HFFc6 (cell line): ENCODE data around the gene AOPEP. TPM values are rescaled to one million over a fixed set of nuclear protein-coding genes. Genes with fewer than 3 reads are reported as not detected.

Experiments
- DNase-seq: peaks from one replicate; pipeline ENCODE4 v3.0.0-alpha.2; 2018
- H3K27ac Mint-ChIP-seq: 2 replicates; pipeline ENCODE4 v1.8.0; 2020; ENCODE audit warnings: mild to moderate bottlenecking, mixed read lengths
- H3K27me3 Mint-ChIP-seq: 2 replicates; pipeline ENCODE4 v1.8.0; 2021; ENCODE audit warnings: mild to moderate bottlenecking, moderate library complexity, mixed read lengths; ENCODE audit not compliant: insufficient read depth
- H3K36me3 Mint-ChIP-seq: 2 replicates; pipeline ENCODE4 v1.8.0; 2021; ENCODE audit warnings: low read depth, mixed read lengths
- H3K4me1 Mint-ChIP-seq: 2 replicates; pipeline ENCODE4 v1.8.0; 2020; ENCODE audit warnings: low read depth, mixed read lengths
- H3K4me3 Mint-ChIP-seq: 2 replicates; pipeline ENCODE4 v1.8.0; 2020; ENCODE audit warnings: mild to moderate bottlenecking, moderate library complexity, mixed read lengths
- H3K9me3 Mint-ChIP-seq: 2 replicates; pipeline ENCODE4 v1.8.0; 2020; ENCODE audit warnings: mild to moderate bottlenecking, mixed read lengths
- total RNA-seq, 6 experiments: library from RNA; stranded (reverse); fragmentation: NEBNext Ultra II Directional; extraction: Animal tissue kit (Norgen Biotek cat#: 25700); gene quantifications; 2 replicates in 1 of 6; 3 replicates in 5 of 6; pipeline ENCODE4 v1.2.3, GENCODE V29; 2021
- TF ChIP-seq, protein P1 (sequence below): fragments of 200-600 bp; sonication (generic); IDR thresholded peaks from 2 replicates; pipeline ENCODE4 v1.5.0; 2021; ENCODE audit warnings: antibody characterized with exemption, mild to moderate bottlenecking

Gene AOPEP
- total RNA-seq, 6 experiments from 2014 or later, result 32.2 to 46.6 (median 36.3) TPM

- H3K27ac Mint-ChIP-seq, result peak overlapping the region; percentile 94
- peaks cover 67% of the 10 kb centered on the region for H3K4me1 Mint-ChIP-seq
- no peaks in the 10 kb centered on the region for H3K27me3 Mint-ChIP-seq
- DNase-seq, result peak; percentile 78
- no peaks in the 10 kb centered on the region for H3K9me3 Mint-ChIP-seq
- peak overlapping the region; percentile 59 for H3K4me3 Mint-ChIP-seq
- H3K36me3 Mint-ChIP-seq, result peaks cover 12% of the 10 kb centered on the region
- TF ChIP-seq, protein P1, sequence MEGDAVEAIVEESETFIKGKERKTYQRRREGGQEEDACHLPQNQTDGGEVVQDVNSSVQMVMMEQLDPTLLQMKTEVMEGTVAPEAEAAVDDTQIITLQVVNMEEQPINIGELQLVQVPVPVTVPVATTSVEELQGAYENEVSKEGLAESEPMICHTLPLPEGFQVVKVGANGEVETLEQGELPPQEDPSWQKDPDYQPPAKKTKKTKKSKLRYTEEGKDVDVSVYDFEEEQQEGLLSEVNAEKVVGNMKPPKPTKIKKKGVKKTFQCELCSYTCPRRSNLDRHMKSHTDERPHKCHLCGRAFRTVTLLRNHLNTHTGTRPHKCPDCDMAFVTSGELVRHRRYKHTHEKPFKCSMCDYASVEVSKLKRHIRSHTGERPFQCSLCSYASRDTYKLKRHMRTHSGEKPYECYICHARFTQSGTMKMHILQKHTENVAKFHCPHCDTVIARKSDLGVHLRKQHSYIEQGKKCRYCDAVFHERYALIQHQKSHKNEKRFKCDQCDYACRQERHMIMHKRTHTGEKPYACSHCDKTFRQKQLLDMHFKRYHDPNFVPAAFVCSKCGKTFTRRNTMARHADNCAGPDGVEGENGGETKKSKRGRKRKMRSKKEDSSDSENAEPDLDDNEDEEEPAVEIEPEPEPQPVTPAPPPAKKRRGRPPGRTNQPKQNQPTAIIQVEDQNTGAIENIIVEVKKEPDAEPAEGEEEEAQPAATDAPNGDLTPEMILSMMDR, result no peak
These were observed 219.0 kb downstream of the AOPEP start for GRCh38 chr9:94945197-94946144.

GRCh38 chr9:94946256-94946655 lies 219.8 kb downstream of the AOPEP start:
- no peak for DNase-seq
- Mint-ChIP-seq H3K4me3 (no peak overlapping the region), H3K36me3 (peaks cover 7% of the 10 kb centered on the region; the same call in 1 of the 2 replicates), H3K27ac (peak overlapping the region; percentile 94), H3K27me3 (no peaks in the 10 kb centered on the region), H3K4me1 (peaks cover 67% of the 10 kb centered on the region), H3K9me3 (no peaks in the 10 kb centered on the region)
- TF ChIP-seq, protein P1, result no peak

DNA sequence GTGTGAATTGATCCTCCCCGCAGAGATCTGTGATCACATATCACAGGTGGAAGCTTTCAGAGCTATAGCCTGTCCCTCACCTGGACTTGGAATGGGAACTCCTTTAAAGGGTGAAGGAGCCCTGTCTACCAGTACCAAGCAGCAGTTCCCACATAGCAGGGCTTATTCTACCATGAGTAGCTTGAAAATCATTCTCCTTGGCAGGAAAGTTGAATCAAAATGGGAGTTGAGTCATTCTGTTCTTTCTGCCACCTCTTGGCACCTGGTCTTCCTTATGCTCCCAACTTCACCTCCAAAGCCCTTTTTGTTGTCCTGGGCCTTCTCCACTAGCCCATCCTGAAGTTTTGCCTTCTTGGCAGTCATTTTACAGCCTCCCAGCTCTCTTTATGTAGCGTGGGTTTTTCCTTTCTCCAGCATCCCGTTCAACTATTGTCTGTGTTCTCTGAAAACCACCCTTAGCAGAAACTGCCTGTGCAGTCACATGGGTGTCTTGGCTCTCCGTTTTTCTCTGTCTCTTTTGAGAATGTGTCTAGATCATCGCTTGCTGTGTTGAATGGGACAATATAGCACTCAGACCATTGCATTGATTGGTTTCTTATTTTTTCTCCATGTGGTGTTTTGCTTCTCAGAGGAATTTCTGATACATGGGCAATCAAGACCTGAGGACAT lies 222.2 kb downstream of the AOPEP start:
- peaks cover 7% of the 10 kb centered on the region; the same call in 1 of the 2 replicates for H3K36me3 Mint-ChIP-seq
- H3K9me3 Mint-ChIP-seq, result no peaks in the 10 kb centered on the region
- no peak for DNase-seq
- no peaks in the 10 kb centered on the region; the same call in 1 of the 2 replicates for H3K27me3 Mint-ChIP-seq
- peaks cover 80% of the 10 kb centered on the region for H3K4me1 Mint-ChIP-seq
- H3K4me3 Mint-ChIP-seq, result no peak overlapping the region
- TF ChIP-seq, protein P1, result no peak
- no peak overlapping the region for H3K27ac Mint-ChIP-seq

GRCh38 chr9:94949370-94949769 lies 222.9 kb downstream of the AOPEP start:
- TF ChIP-seq, protein P1, result no peak
- Mint-ChIP-seq H3K4me1 (peaks cover 74% of the 10 kb centered on the region), H3K4me3 (no peak overlapping the region), H3K27me3 (no peaks in the 10 kb centered on the region; the same call in 1 of the 2 replicates), H3K27ac (no peak overlapping the region), H3K36me3 (peaks cover 7% of the 10 kb centered on the region; the same call in 1 of the 2 replicates), H3K9me3 (no peaks in the 10 kb centered on the region)
- DNase-seq, result no peak

- no peak for DNase-seq
- TF ChIP-seq, protein P1, result no peak
- no peak overlapping the region for H3K27ac Mint-ChIP-seq
- H3K9me3 Mint-ChIP-seq, result no peaks in the 10 kb centered on the region
- no peaks in the 10 kb centered on the region; the same call in 1 of the 2 replicates for H3K27me3 Mint-ChIP-seq
- H3K4me3 Mint-ChIP-seq, result no peak overlapping the region
- peaks cover 70% of the 10 kb centered on the region for H3K4me1 Mint-ChIP-seq
- H3K36me3 Mint-ChIP-seq, result peaks cover 8% of the 10 kb centered on the region; the same call in 1 of the 2 replicates
These were observed 223.6 kb downstream of the AOPEP start for GRCh38 chr9:94950040-94950578.
